HG03108 (cell line): ENCODE data around the gene KCTD10.
"Not testable (repeated sequence)": the region's sequence is repeated elsewhere in the genome, so short reads cannot be mapped to it uniquely, and the experiment has no call there.

Experiments
- ATAC-seq: cut with Tn5 transposase; IDR thresholded peaks from one replicate; pipeline ENCODE4 v1.9.1; 2021; ENCODE audit warnings: moderate library complexity; ENCODE audit not compliant: unreplicated experiment

KCTD10 gene

DNA sequence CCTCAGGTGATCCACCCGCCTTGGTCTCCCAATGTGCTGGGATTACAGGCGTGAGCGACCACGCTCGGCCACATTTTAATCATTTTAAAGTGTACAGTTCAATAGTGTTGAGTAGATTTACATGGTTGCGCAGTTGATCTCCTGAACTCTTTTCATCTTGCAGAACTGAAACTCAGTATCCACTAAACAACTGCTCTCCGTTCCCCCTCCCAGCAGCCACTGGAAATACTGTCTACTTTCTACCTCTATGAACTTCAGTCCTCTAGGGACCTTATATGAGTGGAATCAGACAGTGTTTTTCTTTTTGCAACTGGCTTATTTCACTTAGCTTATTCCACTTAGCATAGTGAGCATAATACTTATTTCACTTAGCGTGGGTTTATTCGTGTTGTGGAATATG lies 53.7 kb downstream of the KCTD10 start:
- ATAC-seq = no peak

- ATAC-seq = no peak
These were observed 54.8 kb downstream of the KCTD10 start for GRCh38 chr12:109422251-109422650.

- no peak for ATAC-seq
These were observed 55.6 kb downstream of the KCTD10 start for GRCh38 chr12:109421355-109422087.

GRCh38 chr12:109418848-109419480 lies 58.1 kb downstream of the KCTD10 start:
- ATAC-seq = no peak

DNA sequence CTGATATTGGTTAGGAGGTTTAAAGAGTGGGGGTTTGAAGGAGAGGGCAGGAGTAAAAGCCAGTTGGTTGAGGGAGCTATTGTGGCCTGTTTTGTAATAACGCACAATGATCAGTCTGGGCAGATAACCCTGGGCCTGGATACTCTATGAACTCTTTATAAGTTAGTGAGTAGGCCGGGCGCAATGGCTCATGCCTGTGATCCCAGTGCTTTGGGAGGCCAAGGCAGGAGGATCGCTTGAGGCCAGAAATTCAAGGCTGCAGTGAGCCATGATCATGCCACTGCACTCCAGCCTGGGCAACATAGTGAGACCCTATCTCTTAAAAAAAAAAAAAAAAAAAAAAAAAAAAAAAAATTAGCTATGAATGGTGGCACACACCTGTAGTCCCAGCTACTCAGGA lies 71.0 kb downstream of the KCTD10 start:
- not testable (repeated sequence) for ATAC-seq

DNA sequence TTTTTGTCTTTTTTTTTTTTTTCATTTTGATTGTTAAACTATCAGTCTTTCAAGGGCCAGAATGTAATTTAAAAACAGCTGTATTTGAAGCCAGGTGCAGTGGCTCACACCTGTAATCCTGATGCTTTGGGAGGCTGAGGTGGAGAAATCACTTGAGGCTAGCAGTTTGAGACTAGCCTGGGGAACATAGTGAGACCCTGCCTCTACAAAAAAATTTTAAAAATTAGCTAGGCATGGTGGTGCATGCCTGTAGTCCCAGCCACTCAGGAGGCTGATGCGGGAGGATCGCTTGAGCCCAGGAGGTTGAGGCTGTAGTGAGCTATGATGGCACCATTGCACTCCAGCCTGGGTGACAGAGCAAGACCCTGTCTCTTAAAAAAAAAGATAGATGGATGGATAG lies 72.3 kb downstream of the KCTD10 start:
- ATAC-seq = not testable (repeated sequence)
